DMS53 treated with DMSO at 0.1 percent for 48 hours (cell line): ENCODE data around the gene MAST4.

Experiments
- DNase-seq: peaks from one replicate; lab custom pipeline; 2025; ENCODE audit not compliant: unreplicated experiment; lab: John Stamatoyannopoulos, UW

MAST4 gene

DNA sequence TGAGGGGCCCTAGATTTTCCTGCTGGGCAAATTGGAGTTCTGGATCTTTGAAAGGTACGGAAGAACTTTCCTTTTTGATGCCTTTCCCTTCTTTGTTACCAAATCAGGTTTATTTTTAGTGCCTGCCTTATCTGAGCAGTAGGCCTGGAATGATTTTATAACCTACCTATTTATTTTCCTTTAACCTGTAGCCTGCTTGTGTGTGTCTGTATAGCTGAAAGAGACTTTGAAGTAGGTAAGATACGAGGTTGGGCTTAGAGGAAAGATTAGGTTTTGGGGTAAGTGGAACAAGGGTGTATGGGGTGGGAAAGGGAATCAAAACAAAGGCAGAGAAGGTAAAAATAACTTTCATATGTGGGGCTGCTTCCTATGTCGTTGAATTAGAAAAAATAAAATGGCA lies 389.2 kb downstream of the MAST4 start:
- DNase-seq = no peak

DNA sequence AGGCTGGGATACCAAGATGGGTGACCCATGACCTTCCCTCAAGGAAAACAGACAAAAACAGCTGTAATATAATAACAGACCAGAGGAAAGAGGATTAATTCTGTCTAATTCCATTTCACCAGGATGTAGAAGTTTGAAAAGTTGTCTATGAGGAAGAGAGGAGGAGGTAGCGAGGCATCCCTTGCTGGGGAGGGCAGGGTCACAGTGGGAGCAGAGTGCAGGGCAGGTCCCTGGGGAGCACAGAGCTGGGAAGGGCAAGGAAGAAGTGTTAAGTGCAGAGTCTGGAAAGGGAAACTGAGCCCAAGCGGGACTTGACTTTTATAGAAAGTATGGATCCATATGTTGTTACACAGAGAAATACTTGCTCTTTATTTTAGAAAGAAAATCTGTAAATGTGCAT lies 389.8 kb downstream of the MAST4 start:
- DNase-seq = no peak

DNA sequence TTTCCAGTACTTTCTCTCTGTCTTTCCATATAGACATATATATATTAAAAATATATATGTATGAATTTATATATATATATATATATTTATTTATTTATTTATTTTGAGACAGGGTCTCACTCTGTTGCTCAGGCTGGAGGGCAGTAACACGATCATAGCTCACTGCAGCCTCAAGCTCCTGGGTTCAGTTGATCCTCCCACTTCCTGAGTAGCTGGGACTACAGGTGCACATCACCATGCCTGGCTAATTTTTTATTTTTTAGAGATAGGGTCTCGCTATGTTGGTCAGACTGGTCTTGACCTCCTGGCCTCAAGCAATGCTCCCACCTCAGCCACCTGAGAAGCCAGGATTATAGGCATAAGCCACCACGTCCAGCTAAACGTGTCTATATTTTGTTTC lies 390.3 kb downstream of the MAST4 start:
- no peak for DNase-seq

DNA sequence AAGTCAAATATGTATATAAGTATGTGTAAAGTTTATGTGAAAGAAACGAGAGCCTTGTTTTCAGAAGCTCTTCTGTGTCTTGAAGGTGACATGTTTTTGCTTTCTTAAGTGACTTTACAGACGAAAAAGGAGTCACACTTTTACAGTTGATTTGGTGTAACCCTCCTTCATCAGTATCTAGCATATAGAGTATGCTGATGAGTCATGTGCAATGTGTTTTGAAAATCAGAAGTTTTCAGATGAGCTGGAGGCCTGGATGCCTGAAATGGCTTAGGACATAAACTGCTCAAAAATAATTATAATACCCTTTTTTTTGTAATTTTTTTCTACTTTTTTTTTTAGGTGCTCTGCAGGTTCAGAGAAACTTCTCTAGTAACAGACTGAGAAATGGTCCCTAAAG lies 390.9 kb downstream of the MAST4 start:
- no peak for DNase-seq

DNA sequence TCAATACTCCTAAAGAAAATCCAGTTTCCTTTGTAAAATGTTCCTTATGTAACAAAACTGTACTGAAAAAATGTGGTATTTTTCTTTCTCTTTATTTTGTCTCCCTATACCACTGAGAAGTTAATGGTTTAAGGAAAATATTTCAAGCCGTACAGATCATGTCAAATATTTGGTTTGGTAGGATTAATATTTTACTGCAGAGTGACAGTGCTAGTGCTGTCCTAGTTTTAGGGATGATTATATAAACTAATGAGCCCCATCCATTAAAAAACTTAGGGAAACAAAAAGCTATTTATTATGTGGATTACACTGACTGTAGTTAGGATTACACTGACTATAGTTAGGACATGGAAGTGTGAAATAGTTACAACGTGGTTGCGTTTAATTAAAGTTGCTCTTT lies 391.3 kb downstream of the MAST4 start:
- no peak for DNase-seq

DNA sequence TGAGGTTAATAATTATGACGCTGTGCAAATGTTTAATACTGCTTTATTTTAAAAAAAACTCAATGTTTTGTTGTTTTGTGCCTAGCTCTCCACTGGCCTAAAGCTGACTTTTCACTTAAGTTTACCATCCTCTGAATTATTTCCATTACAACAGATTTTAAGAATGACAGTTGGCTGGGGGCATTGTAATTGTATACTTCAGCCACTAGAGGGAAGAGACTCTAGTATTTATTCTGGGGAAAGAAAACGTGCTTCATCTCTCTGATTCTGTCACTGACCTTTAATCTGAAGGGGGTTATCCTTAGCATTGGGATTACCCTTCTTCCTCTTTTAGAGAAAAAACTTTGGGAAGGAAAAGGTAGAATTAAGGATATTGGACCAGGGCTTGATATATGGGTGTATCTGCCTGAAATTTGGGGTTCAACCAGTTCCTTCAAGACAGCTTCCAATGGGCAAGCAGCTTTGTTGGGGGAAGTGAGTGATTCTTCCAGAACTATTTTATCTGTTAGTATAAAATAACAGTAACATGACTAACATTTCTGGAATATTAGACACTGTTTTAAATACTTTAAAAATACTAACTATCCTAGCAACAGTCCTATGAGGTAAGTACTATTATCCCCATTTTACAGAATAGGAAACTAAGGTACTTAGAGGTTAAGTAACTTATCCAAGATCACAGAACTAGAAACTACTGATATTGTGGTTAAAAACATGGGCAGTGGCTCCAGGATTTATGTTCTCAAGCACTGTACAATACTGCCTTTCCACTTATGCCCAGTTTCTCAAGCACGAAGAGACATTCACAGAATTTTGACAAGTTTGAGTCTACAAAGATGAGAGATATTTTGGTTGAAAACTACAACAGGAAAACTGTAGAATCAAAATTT lies 392.0 kb downstream of the MAST4 start:
- peak; percentile 54 for DNase-seq

DNA sequence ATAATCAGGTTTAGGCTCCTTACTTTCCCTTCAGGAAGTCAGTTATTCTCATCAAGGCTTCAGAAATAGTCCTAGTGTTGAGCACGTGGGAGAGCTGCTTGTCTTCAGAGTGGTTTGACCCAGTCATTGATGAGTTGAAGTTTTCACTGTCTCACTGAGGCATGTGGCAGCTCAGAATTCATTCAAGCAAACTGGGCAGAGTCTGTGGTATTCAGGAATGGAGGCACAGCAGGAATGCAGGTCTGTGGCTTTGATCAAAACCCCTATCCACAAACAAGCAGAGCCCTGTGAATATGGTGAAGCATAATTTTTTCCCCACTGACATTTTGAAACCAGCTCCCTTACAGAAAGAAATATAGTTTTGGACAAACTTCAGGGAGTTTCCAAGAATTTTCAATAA lies 393.1 kb downstream of the MAST4 start:
- no peak for DNase-seq

DNA sequence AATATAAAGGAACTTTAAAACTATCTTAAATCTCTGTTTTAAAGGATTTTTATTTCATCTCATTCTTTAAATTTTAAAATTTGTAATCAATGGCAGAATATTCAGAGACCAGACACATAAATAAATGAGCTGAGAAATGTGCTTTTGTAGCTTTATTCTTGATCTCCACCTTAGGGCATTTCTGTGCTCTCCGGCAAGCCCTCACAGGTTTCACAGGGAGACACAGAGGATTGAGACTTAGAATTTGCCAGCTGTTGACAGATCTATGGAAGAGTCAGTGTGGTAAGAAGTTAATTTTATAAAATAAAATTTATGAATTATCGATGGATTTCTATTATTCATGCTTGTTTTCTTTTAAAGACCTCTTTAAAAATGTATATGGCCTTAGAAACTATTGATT lies 393.6 kb downstream of the MAST4 start:
- no peak for DNase-seq

DNA sequence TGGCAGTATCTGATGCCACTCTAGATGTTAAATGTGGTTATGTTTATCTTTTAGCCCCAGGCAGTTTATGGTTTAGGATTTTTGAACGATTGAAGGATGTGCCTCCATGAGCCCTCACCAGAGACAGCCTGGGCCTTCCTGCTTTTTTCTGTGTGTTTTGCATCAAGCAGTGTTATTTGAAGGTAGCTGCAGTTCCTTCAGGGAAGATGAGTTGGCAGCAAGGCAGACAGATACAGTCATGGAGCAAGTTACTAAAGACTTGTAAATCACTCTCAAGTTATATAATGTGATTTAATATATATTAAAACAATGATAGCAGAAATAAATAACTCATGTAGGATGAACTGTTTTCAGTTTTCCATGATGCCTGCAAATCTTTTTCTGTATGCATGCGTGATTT lies 395.6 kb downstream of the MAST4 start:
- no peak for DNase-seq

DNA sequence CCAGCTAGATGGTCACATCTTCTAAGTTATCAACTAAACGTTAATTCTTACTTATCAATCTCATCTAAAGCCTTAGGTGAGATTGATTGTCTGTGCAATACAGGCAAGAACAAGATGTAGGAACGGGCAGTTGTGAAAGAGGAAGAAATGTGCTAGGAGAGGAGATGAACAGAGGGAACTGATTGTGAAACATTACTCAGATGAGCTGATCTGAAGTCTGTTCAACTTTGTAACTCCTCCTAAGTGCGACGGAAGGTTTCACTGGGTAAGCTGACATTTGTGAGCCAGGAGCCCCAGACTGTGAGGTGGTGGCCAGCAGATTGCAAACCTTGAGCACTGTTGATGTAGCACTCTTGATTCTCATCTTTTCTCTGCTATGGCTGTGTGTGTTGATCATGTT lies 396.4 kb downstream of the MAST4 start:
- no peak for DNase-seq

DNA sequence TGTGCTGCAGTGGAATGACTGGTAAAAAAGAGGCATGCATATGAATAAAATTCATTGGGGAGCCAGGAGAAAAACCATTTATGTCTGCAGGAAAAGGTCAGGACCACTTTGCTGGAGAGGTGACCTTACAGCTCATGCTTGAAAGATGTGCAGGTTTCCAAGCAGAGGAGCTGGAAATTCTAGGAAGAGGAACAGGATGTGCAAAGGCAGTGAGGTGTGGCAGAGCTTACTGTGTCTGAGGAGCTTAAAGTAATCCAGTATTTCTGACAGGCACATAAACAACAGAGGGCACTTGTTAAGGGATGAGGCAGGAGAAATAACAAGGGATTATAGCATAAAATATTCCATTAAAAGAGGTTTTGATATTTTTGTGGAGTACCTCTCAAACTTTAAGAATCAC lies 397.3 kb downstream of the MAST4 start:
- DNase-seq = peak; percentile 28

DNA sequence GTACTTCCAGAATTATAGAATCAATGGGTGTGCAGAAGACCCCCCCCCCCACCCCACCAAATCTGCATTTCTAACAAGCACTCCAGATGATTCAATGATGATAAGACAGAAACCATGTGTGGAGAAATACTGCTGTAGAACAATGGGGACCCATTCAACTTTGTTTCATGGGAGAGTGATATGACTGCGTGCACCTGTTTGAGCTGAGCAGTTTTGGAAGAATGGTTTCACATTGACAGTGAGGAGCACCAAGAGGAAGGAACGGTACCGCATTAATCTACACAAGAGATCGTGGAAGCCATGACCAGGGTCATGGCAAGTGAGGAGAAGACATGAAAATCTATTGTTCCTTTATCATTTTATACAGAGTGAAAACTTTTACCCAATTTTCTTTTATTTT lies 397.7 kb downstream of the MAST4 start:
- DNase-seq = no peak

DNA sequence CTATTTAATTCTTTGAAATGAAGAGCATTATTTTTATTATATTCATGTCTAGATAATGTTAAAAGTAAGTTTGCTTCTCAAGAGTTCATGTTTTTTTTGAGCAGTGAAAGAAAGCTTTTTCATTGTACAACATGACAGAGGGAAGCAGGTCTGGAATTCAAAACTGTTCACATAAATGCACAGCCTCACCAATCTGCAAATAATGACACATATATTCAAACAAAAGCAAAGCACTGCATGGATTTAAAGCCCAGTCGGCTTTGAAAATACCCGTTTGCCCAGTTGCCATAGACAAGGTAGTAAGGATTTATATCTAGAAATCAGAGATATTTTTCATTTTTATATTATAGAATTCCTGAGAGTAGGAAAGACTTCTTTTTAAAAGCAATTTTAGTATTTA lies 398.6 kb downstream of the MAST4 start:
- peak; percentile 82 for DNase-seq

DNA sequence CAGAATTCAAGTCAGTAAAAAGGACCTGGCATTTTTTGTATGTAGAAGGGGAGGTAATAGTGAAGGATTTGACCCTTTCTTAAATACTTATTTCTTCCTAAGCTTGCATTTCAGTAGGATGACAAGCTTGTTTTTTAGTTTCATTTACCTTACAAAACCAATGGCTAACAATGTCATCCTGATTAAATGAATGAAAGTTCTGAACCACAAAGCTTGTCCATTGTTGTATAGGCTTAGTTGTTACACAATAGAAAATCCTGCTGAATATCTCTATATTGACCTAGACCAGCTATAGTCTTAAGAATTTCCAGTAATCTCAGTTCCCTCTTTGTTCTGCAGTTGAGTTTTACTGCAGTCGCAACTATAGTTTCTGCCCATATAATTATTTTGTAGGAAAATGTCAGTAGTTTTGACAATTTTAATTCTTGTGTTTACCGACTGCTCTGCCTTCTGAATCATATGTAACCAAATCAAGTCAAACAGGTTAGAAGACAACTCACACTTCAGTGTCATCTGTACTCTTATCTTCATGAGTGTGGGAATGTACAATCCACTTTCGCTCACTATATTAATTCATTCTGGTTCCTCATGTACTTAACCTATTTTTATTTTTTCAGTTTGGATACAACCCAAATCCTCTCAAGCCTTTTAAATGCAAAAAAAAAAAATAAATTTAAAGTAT lies 404.7 kb downstream of the MAST4 start:
- DNase-seq = no peak

DNA sequence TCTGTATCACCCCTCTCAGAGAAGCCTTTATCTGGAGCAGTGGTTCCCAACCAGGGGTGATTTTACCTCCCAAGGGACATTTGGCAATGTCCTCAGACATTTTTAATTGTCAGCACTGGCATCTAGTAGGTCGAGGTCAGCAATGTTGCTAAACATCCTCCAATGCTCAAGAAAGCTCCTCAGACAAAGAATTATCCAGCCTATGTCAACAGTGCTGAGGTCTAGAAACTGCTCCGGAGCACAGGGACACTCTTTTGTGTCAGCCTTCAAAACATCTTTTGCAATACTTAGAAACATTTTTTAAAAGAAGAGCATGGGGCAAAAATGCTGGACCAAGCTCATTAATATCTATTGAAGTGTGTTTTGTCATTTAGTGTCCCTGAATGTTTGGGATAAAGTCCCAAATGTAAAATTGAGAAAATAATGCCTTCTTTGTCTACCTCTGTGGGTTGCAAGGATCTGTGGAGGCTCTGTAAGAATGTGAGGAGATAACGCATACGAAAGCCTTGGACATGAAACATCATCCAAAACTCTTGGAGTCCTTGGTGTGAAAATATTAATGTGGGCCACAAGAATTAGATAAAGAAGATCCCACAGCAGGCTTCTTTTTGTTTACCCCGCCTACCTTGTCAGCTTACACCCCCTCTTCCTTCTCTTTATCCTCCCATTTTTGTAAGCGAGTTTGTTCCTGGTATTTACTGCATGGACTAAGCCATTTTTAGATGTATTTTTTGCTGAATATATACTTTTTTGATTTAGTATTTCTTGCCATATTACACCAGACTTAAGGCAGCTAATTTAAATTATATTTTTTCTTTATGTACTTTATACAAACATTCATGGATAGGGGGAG lies 406.9 kb downstream of the MAST4 start:
- DNase-seq = no peak

DNA sequence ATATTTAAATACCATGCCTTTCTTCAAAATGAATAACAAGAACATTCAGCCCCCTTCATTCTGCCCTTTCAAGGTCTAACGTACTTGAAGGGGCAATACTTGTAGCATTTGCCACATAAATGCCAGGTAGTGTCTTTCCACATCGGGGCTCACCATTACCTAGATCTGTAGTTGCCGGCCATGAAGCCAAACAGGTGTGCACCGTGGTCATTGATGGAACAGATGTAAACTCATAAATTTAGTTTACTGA lies 407.4 kb downstream of the MAST4 start:
- DNase-seq = peak; percentile 81

DNA sequence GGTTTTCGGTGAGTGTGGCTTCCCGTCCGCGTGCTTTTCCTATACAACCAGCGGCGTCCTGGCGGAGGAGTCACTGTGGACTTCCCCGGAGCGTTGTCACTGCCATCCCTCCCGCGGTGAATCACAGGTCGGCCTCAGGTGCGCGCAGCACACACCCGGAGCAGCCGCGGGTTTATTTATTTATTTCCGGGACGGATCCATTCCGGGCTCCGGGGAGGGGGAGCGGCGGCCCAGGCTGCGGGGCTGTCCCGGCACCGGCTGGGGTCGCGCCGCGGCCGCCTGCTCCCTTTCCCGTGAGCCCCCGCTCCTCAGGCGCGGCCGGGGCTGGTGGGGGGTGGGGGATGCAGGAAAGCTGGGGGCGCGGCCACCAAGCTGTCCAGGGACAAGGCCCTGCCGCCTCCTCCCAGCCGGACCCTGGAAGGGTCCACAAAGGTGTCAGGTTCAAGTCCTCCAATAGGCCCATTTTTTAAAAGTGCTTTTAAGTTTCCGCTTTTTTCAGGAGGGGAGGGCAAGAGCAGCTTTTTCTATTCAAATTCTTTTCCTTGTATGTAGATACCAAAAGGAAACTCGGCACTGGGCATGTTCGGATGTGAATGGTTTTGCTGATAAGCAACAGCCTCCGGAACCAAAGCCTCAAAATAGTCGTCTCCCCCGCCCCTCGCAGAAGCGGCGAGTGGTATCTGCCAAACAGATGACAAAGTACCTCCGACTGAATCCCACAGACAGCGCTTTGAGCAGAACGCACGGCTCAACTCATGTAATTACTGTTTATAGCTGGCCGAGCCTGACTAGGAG lies 407.9 kb downstream of the MAST4 start:
- peak; percentile 83 for DNase-seq

DNA sequence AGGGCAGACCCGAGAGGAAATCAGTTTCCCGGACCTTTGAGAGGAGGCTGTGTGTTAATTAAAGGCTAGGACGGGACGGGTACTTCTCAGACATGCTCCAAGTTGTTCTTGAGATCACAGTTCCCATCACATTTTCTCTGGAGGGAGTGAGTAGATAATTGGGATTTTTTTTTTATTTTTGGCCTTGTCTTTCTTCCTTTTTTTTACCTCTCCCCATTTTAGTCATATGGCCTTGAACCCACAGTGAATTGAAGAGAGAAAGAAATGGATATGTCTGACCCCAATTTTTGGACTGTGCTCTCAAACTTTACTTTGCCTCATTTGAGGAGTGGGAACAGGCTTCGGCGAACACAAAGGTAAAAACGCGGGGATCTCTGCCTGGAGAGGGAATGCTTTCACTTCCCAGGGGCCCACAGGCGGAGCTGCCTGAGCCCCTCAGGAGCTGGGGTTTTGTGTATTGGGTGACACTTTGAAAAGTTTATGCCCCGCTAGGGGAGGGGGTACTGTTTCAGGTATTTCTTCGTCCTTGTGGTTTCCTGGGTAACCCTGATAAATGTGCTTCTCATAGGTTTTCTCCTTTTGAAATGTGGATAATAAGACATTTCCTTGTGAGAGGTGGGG lies 408.6 kb downstream of the MAST4 start:
- DNase-seq = no peak

DNA sequence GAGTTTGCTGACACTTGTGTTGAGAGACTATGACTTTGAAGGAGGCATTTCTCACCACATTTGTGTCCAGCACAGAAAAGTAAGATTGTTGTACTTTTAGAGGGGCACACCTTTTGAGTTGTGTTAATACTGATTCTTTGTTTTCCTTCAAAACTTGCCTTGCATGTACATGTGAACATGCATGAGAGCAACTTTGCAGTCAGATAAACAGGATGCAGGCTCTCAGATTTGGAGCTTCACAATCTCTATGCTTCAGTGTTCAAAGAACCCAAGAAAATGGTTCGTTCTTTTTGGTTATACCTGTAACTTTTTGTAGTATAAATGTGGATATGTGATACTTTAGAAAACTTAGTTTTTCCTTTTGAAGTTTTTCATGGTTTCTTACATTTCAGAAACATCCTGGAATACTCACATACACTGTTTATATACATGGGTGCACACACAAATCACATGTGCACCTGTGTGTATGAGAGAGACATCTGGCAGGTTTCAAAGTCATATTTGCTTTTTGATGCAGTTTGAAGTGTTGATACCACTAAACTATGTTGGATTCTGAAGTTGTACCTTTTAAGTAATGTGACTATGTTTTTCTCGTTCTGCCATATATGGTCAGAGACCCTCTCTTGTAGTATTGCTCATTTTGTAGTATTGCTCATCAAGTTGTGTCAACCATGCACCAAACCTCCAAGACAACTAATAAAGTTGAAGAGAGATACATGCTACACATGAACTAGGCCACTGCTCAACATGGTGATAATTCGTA lies 409.7 kb downstream of the MAST4 start:
- DNase-seq = no peak

DNA sequence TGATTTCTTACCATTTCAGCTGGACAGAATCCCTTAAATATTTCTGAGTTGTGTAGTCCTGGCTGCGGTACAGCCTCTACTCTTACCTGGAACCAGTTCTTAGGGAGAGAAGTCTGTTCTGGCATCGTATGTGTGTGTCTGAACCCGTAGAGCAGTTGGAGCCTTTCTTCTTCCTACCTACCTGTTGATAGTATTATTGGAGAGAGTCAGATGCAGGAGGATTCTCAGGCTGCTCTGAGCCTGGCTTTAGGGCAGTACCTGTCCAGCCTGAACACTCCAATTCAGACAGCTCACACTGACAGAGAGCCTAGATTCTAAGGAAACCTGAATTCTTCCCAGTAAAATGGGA lies 410.3 kb downstream of the MAST4 start:
- no peak for DNase-seq
